Fibroblast of peridontal ligament (primary cell): ENCODE data around the gene GLG1.

Experiments used
- DNase-seq: peaks from one replicate; pipeline ENCODE4 v3.0.0-alpha.2; 2010; ENCODE audit errors: extremely low read depth

The GLG1 gene

DNA sequence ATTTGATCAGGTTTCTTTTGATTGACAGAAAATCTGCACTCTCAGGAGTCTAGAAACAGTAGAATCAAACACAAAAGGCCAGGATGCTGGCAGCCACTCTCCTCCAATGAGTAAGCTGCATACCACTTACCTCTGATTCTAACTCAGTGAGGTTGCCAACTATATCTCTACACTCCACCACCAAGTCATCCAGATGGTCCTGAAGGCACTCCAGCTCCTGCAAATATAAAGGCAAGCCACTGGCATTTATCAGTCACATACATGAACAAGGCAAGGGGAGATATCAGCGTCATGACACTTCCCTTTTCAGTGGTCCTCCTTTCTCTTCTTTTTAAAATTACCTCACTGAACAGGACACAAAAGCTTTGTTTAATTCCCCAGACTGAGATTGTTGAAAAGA is 132.5 kb downstream of the GLG1 start:
- no peak for DNase-seq

- no peak for DNase-seq
These were observed 134.4 kb downstream of the GLG1 start for GRCh38 chr16:74472540-74472939.

DNA sequence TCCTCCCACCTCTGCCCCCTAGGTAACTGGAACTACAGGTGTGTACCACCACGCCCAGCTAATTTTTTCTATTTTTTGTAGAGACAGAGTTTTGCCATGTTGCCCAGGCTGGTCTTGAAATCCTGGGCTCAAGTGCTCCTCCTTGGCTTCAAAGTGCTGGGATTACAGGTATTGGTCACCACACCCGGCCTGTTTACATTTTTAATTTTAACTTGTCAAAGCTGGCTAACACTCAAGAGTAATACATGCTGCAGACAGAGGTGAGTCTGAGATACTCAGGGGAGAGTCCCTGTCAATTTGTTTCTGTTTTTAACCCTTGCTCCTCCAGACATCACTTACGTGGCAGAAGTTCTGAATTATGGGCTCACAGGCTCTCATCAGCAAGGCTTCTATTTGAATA is 134.9 kb downstream of the GLG1 start:
- no peak for DNase-seq

GRCh38 chr16:74469946-74470478 is 136.9 kb downstream of the GLG1 start:
- no peak for DNase-seq

DNA sequence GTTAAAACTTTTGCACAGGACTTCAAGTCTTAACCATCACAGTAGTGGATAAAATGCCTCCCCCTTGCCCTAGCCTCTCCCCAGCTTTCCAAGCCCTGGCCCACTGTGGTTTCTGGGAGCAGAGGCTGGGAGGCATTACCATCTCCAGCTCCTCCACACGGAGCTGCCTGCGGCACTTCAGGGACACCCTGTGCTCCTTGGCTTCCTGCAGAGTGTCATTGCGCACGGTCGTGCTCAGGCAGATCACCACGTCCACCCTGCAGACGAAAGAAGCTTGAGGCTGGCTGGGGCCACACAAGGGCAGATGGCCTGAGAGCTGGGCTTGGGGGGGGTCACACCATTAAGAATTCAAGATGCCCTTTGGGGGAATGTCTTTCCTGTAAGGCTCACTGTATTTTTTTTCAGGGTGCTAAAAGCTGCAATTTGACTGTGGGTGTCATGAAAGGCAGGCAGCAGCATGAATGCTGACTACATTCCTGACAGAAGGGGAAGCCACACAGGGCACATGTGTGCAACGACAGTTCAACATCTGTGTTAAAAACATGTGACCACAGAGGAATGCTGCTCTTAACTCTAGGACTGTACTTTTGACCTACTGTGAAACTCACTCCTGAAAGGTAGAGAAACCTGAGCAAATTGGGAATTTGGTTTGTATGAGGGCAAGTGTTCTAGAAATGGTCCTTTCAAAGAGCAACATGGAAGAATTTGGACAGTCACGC is 137.9 kb downstream of the GLG1 start:
- no peak for DNase-seq

- no peak for DNase-seq
These were observed 140.0 kb downstream of the GLG1 start for GRCh38 chr16:74466872-74467271.

GRCh38 chr16:74465851-74466685 is 140.8 kb downstream of the GLG1 start:
- no peak for DNase-seq

DNA sequence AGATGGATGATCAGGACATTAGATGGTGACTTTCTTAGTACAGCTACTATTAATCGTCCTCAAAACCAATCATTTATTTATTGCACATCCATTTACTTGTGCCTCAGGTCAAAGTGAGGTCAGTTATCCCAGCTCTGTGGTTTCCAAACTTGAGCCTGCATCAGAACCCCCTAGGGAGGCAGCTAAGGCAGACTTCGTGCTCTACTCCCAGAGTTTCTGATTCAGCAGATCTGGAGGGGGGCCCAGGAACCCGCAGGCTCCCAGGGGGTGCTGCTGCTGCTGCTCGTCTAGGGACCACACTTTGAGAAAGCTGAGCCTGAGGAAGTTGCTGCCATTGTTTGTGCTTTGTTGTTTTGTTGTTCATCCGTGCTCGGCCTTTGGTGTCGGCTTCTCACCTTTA is 141.6 kb downstream of the GLG1 start:
- peak; percentile 59 for DNase-seq

DNA sequence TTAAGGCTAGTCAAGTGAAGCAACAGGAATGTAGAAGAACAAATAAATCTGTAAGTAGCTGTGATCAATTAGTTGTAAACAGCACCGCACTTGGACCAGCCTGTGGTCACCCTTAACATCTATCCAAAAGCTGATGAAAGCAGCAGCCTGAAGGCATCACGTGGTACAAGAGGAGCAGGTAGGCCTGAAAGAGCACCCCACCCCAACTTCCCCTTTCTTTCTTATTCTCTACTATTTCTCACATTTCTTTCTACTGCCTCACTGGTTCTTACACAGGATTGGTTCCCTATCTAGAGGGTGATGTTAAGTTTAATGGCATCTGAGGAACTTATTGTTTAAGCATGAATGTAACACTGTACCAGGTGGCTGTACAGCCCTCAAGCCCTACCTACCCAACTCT is 143.0 kb downstream of the GLG1 start:
- DNase-seq = no peak

DNA sequence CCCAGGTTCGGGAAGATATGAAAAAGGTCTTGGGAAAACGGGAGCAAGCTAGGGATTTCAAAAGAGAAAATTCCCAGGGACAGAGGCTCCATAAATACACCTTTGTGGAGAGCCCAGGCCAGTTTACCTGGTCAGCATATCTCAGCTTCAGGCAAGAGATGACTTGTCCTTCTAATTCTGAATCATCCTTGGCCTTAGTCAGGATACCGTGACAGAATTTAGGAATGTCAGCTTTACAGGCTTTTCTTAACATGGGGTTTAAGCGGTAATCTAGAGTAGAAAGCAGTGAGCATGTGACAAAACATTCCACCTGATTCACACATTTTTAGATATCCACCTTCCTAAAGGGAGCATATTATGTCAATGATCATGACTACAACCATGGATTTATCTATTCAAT is 144.6 kb downstream of the GLG1 start:
- no peak for DNase-seq

GRCh38 chr16:74461826-74462225 is 145.1 kb downstream of the GLG1 start:
- DNase-seq = peak; percentile 38

DNA sequence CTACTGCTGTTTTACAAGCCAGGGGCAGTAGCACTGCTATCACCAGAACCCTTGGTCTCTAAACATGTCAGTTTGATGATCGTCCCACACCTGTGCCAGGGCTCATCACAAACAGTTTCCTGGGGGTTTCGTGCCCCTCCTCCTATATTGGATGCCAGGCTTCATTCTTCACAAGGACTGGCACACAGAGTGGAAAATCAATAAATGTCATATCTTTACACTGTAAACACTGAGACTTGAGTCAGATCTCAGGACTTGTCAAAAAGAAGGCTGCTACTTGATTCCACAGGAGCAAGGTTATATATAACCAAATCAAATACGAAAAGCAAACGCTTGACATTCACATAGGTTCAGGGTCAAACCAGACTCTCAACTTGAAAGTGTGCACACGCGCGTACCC is 146.4 kb downstream of the GLG1 start:
- no peak for DNase-seq

DNA sequence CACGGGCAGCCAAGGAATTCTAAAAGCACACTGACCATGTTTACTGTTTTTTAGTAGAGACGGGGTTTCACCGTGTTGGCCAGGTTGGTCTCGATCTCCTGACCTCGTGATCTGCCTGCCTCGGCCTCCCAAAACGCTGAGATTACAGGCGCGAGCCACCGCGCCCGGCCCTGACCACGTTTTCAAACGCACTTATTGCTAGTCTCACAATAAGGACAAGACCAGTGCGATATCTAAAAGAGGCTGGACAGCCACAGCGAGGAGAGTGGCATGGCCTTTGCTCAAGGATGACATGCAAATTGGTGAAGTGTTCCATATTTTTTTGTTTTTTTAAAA is 150.7 kb downstream of the GLG1 start:
- DNase-seq = no peak

DNA sequence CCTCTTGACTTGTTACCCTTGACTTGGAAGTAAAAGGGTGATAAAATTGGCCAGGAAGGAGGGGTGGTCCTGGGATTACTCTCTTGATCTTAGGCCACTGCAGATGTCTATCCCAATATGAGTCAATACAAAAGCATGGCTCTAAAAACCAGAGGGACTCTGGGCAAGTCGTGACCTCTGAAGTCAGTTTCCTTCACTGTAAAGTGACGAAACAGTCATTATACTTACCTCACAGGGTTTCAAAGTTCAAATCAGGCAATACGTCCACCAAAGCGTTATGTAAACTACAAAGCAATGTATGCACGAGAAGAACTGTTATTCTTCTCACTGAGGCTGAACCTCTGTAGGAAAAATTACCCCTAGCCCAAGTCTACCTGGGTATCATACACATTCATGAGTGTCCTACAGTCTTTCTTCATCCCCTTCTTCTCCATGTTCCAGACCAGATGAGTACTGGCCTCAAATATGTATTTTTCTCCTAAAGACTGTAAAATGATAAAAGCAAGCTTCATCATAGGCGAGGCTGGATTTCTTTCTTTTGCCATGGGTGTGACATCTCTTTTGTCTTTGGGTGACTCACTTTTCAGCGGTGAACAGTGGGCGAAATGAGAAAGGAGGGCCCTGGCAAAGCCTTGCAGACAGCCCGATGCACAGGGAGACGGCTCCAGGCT is 151.2 kb downstream of the GLG1 start:
- DNase-seq = no peak

- DNase-seq = no peak
These were observed 151.7 kb downstream of the GLG1 start for GRCh38 chr16:74455213-74455612.

GRCh38 chr16:74451951-74452758 is 154.8 kb downstream of the GLG1 start:
- DNase-seq = no peak

GRCh38 chr16:74450967-74451760 is 155.8 kb downstream of the GLG1 start:
- DNase-seq = no peak

- peak; percentile 50 for DNase-seq
These were observed 156.7 kb downstream of the GLG1 start for GRCh38 chr16:74450236-74450635.

DNA sequence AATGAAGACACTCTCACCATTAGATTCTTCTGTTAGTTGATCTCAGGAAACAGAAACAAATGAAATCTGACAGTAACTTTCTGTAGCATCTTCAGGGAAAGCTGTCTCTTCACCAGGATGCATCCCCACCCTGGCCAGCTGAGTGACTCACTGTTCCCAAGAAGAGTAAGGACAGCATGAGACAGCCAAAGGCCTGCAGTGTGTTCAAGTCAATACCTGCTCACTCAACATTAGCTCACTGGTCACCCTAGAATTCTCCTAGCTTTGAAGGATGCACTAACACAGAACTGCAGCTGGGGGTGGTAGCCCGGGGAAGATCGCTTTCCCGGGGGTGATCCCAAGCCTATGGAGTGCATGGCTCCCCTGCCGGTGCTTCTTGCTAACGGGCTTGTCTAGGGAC is 157.4 kb downstream of the GLG1 start:
- no peak for DNase-seq

GRCh38 chr16:74448990-74449389 is 157.9 kb downstream of the GLG1 start:
- peak; percentile 96 for DNase-seq

DNA sequence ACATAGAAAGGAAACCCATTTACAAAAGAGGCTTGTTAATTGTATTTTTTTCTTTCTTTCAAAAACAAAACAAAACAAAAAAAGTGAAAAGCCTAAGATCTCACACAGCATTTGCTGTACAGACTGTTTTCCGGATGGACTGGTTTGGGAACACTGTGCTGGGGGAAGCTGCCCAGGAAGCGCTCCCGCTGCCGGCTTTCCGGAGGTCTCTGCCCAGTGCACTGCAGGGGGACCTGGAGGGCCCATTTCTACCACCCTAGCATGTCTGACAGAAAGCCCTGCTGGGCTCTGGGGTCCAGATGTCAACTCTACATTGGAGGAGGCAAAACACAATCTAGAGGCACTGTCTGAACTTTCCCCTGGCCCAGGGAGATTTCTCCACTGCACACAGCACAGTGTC is 159.3 kb downstream of the GLG1 start:
- DNase-seq = no peak
